HG03354 (cell line): Measurements from ENCODE around the gene FAM131B.
"Not testable (repeated sequence)": the region's sequence is repeated elsewhere in the genome, so short reads cannot be mapped to it uniquely, and the experiment has no call there.

Experiments used
- ATAC-seq: cut with Tn5 transposase; IDR thresholded peaks from one replicate; pipeline ENCODE4 v1.9.1; 2021; ENCODE audit warnings: mild to moderate bottlenecking; ENCODE audit not compliant: unreplicated experiment, poor library complexity, severe bottlenecking

Gene FAM131B

GRCh38 chr7:143362131-143363015 lies at the start of gene FAM131B:
TSS of gene FAM131B (minus strand) at chr7:143362713. CDS start at chr7:143362603, 110 bp downstream.
- ATAC-seq = peak; percentile 55

GRCh38 chr7:143411976-143412708 lies 49.6 kb upstream of the FAM131B start:
- ATAC-seq = no peak

GRCh38 chr7:143410521-143411004 lies 48.0 kb upstream of the FAM131B start:
- no peak for ATAC-seq

GRCh38 chr7:143408686-143409561 lies 46.4 kb upstream of the FAM131B start, which contains the start of gene EPHA1:
TSS of gene EPHA1 (minus strand) at chr7:143408856. CDS start at chr7:143408805, 51 bp downstream.
- ATAC-seq = no peak

GRCh38 chr7:143408252-143408685 lies 45.8 kb upstream of the FAM131B start:
- no peak for ATAC-seq

GRCh38 chr7:143407287-143408251 lies 45.1 kb upstream of the FAM131B start:
- no peak for ATAC-seq

GRCh38 chr7:143406002-143406357 lies 43.5 kb upstream of the FAM131B start:
- no peak for ATAC-seq

- no peak for ATAC-seq
These were observed 42.9 kb upstream of the FAM131B start for GRCh38 chr7:143405173-143406001.

GRCh38 chr7:143402233-143402632 lies 39.7 kb upstream of the FAM131B start:
- not testable (repeated sequence) for ATAC-seq

GRCh38 chr7:143401265-143401664 lies 38.8 kb upstream of the FAM131B start:
- no peak for ATAC-seq

- no peak for ATAC-seq
These were observed 37.1 kb upstream of the FAM131B start for GRCh38 chr7:143399642-143400041.

GRCh38 chr7:143399151-143399550 lies 36.6 kb upstream of the FAM131B start:
- no peak for ATAC-seq

GRCh38 chr7:143398616-143399015 lies 36.1 kb upstream of the FAM131B start:
- no peak for ATAC-seq

- ATAC-seq = no peak
These were observed 35.4 kb upstream of the FAM131B start for GRCh38 chr7:143397710-143398530.

- ATAC-seq = no peak
These were observed 34.4 kb upstream of the FAM131B start for GRCh38 chr7:143396625-143397556.

GRCh38 chr7:143396182-143396581 lies 33.7 kb upstream of the FAM131B start:
- no peak for ATAC-seq
